AG04449 (cell line): ENCODE measurements around the gene CORO2B.

Experiments used
- CTCF ChIA-PET: fragments of 350-600 bp; formaldehyde crosslinking; extraction: SDS; loops from one replicate; lab custom pipeline; 2021; ENCODE audit warnings: antibody characterized with exemption; lab: Yijun Ruan, JAX
- POLR2A ChIA-PET: fragments of 400-600, 350-600 bp; formaldehyde crosslinking; extraction: SDS; loops from one replicate; lab custom pipeline; 2020; ENCODE audit warnings: antibody characterized with exemption, inconsistent platforms; lab: Yijun Ruan, JAX
- DNase-seq: peaks from one replicate; pipeline ENCODE4 v3.0.0-alpha.2; 2010; ENCODE audit warnings: low read depth, low spot score
- H3K4me3 ChIP-seq: 2 replicates; pipeline ENCODE4 v1.5.1; 2011; ENCODE audit warnings: low read depth, mild to moderate bottlenecking, control low read depth, low read length
- TF ChIP-seq, protein P1 (sequence below): IDR thresholded peaks from one replicate; pipeline ENCODE4 v1.5.1; 2011; ENCODE audit warnings: mild to moderate bottlenecking, moderate library complexity, low read length, control low read depth, inconsistent platforms; ENCODE audit not compliant: insufficient read depth; ENCODE audit errors: missing control alignments

Gene CORO2B

DNA sequence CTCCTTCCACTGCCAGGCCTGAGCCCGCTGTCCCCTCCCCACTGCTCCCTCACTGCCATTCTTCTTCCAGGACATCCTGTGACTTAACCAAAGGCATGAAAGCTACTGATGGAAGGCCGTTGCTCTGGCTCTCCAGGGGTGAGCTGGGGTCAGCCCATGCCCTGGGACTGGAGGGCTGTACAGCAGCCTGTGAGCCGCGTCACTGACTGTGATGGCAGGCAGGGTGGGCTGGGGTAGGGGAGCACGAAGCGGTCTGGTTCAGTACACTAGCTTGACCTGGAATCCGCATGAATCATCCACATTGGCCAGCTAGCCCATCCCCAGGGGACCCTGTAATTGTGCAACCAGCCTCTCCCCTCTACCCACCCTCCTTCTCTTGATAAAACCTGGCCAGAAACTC lies 30.8 kb downstream of the CORO2B start:
- POLR2A ChIA-PET = no interaction called here
- no peak overlapping the region for H3K4me3 ChIP-seq
- TF ChIP-seq, protein P1, sequence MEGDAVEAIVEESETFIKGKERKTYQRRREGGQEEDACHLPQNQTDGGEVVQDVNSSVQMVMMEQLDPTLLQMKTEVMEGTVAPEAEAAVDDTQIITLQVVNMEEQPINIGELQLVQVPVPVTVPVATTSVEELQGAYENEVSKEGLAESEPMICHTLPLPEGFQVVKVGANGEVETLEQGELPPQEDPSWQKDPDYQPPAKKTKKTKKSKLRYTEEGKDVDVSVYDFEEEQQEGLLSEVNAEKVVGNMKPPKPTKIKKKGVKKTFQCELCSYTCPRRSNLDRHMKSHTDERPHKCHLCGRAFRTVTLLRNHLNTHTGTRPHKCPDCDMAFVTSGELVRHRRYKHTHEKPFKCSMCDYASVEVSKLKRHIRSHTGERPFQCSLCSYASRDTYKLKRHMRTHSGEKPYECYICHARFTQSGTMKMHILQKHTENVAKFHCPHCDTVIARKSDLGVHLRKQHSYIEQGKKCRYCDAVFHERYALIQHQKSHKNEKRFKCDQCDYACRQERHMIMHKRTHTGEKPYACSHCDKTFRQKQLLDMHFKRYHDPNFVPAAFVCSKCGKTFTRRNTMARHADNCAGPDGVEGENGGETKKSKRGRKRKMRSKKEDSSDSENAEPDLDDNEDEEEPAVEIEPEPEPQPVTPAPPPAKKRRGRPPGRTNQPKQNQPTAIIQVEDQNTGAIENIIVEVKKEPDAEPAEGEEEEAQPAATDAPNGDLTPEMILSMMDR = no peak
- no peak for DNase-seq
- CTCF ChIA-PET = no interaction called here

DNA sequence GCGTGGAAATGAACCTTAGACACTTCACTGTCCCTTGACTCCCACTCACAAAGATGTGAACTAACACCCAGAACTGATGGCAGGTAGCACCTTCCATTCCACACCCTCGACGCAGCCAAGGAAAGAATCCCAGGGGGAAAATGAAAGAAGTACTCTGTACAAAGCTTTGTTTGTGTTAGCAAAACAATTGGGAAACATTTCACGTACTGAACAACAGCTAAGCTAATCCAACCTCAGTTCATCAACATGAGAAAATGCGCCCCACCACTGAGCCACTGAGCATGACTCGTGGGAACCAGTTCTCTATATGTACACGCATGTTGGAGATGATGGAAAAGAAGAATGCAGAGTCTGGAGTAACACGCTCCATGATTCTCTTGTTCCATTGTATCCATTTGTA lies 32.0 kb downstream of the CORO2B start:
- ChIA-PET POLR2A (no interaction called here), CTCF (no interaction called here)
- DNase-seq = no peak
- TF ChIP-seq, protein P1 = no peak
- no peak overlapping the region for H3K4me3 ChIP-seq

DNA sequence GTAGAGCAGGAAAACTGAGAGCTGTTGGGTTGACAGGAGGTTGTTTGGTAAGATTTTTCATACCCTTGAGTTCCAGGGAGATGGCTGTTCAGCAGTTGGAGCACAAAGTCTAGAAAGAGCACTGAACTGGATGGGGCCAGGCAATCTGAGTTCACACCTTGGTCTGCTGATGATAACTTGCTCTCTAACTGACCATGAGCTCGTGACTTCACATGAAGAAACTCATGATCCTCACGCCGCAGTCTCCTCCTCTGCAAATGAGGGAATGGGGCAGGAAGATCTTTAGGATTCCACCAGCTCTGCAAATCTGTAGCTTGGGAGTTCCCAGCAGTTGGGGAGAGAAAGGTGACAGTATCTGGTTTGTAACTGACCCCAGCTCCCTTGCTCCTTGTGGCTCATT lies 33.7 kb downstream of the CORO2B start:
- DNase-seq = no peak
- TF ChIP-seq, protein P1 = no peak
- H3K4me3 ChIP-seq = no peak overlapping the region
- ChIA-PET CTCF (interaction anchor here (1.4 to 1.7 kb wide), 2 partner anchors 53 to 62 kb away, joined by 4 read pairs; no protein-coding TSS in a partner anchor), POLR2A (no interaction called here)

DNA sequence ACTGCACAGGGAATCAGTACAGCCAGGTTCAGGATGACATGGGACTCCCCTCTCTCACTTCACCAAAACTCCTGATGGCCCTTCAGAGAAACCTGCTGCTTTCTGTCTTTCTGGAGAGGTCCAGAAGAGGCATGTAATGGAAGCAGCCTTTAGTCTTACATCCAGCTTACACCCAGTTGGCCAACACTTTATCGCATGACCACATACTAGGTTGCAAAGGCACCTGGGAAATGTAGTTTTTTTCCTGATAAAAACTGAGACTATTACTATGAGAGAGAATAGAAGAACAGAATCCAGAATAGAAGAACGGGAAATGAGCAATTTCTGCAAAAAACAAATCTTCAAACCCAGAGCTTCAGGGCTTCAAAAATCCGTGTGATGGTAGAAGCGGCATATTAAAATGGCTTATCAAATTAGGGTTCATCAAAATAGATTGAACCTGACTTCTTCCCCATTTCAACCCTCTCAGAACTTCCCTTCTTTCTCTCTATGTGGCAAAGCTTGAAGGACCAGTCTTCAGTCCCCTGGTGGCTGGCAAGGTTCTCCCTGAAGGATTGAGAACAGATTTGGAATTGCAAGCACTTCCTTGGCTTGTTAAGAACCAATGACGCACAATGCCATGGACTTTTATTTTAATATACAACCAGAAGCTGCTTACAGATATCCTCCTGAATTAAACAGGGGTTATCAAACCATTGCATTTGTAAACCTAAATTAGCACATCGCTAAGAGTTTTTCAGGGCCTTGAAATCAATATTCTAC lies 34.4 kb downstream of the CORO2B start:
- TF ChIP-seq, protein P1 = no peak
- no peak for DNase-seq
- CTCF ChIA-PET = interaction anchor here (1.4 to 1.7 kb wide), 2 partner anchors 54 to 63 kb away, joined by 4 read pairs; no protein-coding TSS in a partner anchor
- POLR2A ChIA-PET = no interaction called here
- H3K4me3 ChIP-seq = no peak overlapping the region

DNA sequence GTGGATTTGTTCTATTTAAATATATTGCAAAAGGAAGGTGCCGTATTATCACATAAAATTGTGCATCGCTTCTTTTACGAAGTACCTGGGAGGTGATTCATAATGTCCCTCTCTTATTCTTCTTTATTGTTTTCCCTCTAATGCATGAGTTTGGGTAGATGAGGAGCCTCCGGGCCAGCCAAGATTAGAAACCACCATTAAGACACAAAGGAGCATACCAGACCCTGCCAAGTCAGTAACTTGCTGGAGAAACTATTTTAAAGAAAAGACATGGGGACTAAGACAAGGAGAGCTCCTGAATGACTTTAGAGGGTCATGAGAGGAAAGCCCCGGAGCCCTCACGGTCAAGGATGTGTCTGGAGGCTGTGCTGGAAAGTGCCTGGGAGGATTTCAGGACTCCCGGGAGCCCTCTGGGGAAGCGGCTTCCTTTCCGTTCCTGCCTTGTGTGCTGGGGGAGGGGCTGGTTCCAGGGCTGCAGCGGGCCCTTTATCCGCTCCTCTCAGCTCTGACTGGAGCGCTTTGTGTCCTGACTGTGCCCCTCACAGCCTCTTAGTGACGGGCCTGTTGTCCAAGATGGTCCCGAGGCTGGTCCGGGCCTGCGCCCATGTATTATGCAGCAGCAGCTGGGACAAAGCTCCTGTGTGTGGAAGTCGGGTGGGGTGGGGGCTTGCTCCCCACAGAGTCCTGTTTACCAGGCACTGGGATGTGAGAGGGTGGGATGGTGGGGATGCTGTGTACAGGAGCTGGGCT lies 35.7 kb downstream of the CORO2B start:
- no peak for DNase-seq
- no peak overlapping the region for H3K4me3 ChIP-seq
- TF ChIP-seq, protein P1 = no peak
- POLR2A ChIA-PET = no interaction called here
- CTCF ChIA-PET = interaction anchor here (0.7 to 1.5 kb wide), 4 partner anchors 8 to 64 kb away, joined by 3 to 4 read pairs (median 3); no protein-coding TSS in a partner anchor

DNA sequence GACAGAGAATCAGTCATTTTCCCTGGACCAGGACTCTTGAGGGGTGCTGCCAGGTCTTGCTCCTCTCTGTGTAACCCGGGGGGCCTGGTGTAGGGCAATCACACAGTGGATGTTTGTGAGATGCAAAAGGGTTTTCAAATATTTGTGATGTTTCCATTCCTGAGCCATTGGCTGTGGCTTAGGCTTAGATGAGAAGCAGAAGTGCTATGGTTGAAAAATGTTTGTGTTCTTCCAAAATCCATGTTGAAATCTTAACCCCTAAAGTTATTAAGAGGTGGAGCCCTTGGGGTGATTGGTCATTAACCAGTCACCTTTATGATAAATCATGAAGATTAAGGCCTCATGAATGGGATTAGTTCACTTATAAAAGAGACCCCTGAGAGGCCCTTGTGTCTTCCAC lies 36.5 kb downstream of the CORO2B start:
- DNase-seq = no peak
- H3K4me3 ChIP-seq = no peak overlapping the region
- ChIA-PET CTCF (interaction anchor here (1.2 kb wide), 1 partner anchor 65 kb away, joined by 4 read pairs; no protein-coding TSS in a partner anchor), POLR2A (no interaction called here)
- TF ChIP-seq, protein P1 = no peak
